Hematopoietic multipotent progenitor cell treated with erythropoietin and hydrocortisone succinate and interleukin-3 and kit ligand, for 17 days (in vitro differentiated cells): ENCODE results near the gene SAMD15.
"Not testable (repeated sequence)": the region's sequence is repeated elsewhere in the genome, so short reads cannot be mapped to it uniquely, and the experiment has no call there.

Source experiments
- DNase-seq: peaks from one replicate; pipeline ENCODE4 v3.0.0-alpha.2; 2015; ENCODE audit warnings: low spot score

The SAMD15 gene

GRCh38 chr14:77376771-77377501, at the start of gene SAMD15, which contains the start of gene TMED8:
TSS of gene SAMD15 (plus strand) at chr14:77377379. CDS start at chr14:77377419, 40 bp downstream.
TSS of gene TMED8 (minus strand) at chr14:77377094. CDS start at chr14:77377053, 41 bp downstream.
- DNase-seq: peak; percentile 80

- no peak for DNase-seq
Observed at GRCh38 chr14:77329872-77330271, 47.3 kb upstream of the SAMD15 start.

- DNase-seq: no peak
Observed at GRCh38 chr14:77335576-77335975, 41.6 kb upstream of the SAMD15 start.

- DNase-seq: not testable (repeated sequence)
Observed at GRCh38 chr14:77337255-77337654, 39.9 kb upstream of the SAMD15 start.

GRCh38 chr14:77337880-77338279, 39.3 kb upstream of the SAMD15 start:
- DNase-seq: no peak

GRCh38 chr14:77338302-77338701, 38.9 kb upstream of the SAMD15 start:
- DNase-seq: no peak

GRCh38 chr14:77339407-77339806, 37.8 kb upstream of the SAMD15 start:
- DNase-seq: no peak

GRCh38 chr14:77340389-77340788, 36.8 kb upstream of the SAMD15 start:
- no peak for DNase-seq

- DNase-seq: no peak
Observed at GRCh38 chr14:77342726-77343397, 34.3 kb upstream of the SAMD15 start.

GRCh38 chr14:77343662-77344061, 33.5 kb upstream of the SAMD15 start:
- no peak for DNase-seq

- no peak for DNase-seq
Observed at GRCh38 chr14:77344377-77344996, 32.7 kb upstream of the SAMD15 start.

- DNase-seq: no peak
Observed at GRCh38 chr14:77346495-77346894, 30.7 kb upstream of the SAMD15 start.

GRCh38 chr14:77347751-77348150, 29.4 kb upstream of the SAMD15 start:
- no peak for DNase-seq

GRCh38 chr14:77353469-77354141, 23.6 kb upstream of the SAMD15 start:
- no peak for DNase-seq

GRCh38 chr14:77355811-77356210, 21.4 kb upstream of the SAMD15 start:
- DNase-seq: no peak

- no peak for DNase-seq
Observed at GRCh38 chr14:77356899-77357298, 20.3 kb upstream of the SAMD15 start.

- DNase-seq: no peak
Observed at GRCh38 chr14:77359626-77360025, 17.6 kb upstream of the SAMD15 start.

- DNase-seq: no peak
Observed at GRCh38 chr14:77364146-77364545, 13.0 kb upstream of the SAMD15 start.

GRCh38 chr14:77369285-77369684, 7.9 kb upstream of the SAMD15 start:
- DNase-seq: no peak

- no peak for DNase-seq
Observed at GRCh38 chr14:77372304-77372841, 4.8 kb upstream of the SAMD15 start.

- no peak for DNase-seq
Observed at GRCh38 chr14:77375164-77375950, 1.8 kb upstream of the SAMD15 start.
